Breast epithelium (tissue), 3 donors: ENCODE data around the gene AP5S1.

Experiments used
- CTCF ChIP-seq, 3 donors: fragments of 450-650 bp; IDR thresholded peaks; one replicate each; pipeline ENCODE4 v1.5.1; 2016 to 2017; ENCODE audit warnings: antibody characterized with exemption in 3 of 3, mild to moderate bottlenecking in 3 of 3, moderate library complexity in 3 of 3
- POLR2A ChIP-seq: fragments of 450-650 bp; IDR thresholded peaks from one replicate; pipeline ENCODE4 v1.6.1; 2016; ENCODE audit warnings: antibody characterized with exemption, mild to moderate bottlenecking, moderate library complexity
- POLR2AphosphoS5 ChIP-seq, 3 donors: sonication (generic); formaldehyde crosslinking; IDR thresholded peaks; one replicate each; pipeline ENCODE4 v1.6.1; 2017; ENCODE audit warnings: antibody characterized with exemption in 3 of 3

- no peak for TF ChIP-seq CTCF (IDR thresholded peaks at IDR 0.05)
- TF ChIP-seq POLR2A = no peak
- TF ChIP-seq POLR2AphosphoS5 (IDR thresholded peaks at IDR 0.05) = no peak
Measured at GRCh38 chr20:3778976-3779375, 41.4 kb upstream of the AP5S1 start.
